ENCODE data around the gene SACM1L. TPM values are rescaled to one million over a fixed set of nuclear protein-coding genes. Genes with fewer than 3 reads are reported as not detected.

SACM1L gene
- total RNA-seq, 1 experiment from 2014 or later: 79.6 TPM

- TF ChIP-seq CDX4 (CRISPR knock-in tag; IDR thresholded peaks at IDR 0.05; ENCODE audit: borderline replicate concordance) (no peak), AFF4 (CRISPR knock-in tag; IDR thresholded peaks at IDR 0.05; ENCODE audit: borderline replicate concordance) (no peak), JAZF1 (CRISPR knock-in tag; IDR thresholded peaks at IDR 0.05) (no peak), ERG (CRISPR knock-in tag; IDR thresholded peaks at IDR 0.05) (no peak), ZSCAN18 (CRISPR knock-in tag; IDR thresholded peaks at IDR 0.05) (no peak), TEAD4 (CRISPR knock-in tag; IDR thresholded peaks at IDR 0.05) (no peak), HMGA2 (CRISPR knock-in tag; IDR thresholded peaks at IDR 0.05) (no peak), ZNF263 (CRISPR knock-in tag; IDR thresholded peaks at IDR 0.05; ENCODE audit: low read depth) (no peak)
- DNase-seq (ENCODE audit: low spot score) (no peak), ATAC-seq (no peak)
- Mint-ChIP-seq H3K9me3 (peaks cover 26% of the 10 kb centered on the region), H3K27ac (no peak overlapping the region), H3K4me3 (no peak overlapping the region), H3K4me1 (peaks cover 15% of the 10 kb centered on the region), H3K27me3 (ENCODE audit: low read depth) (peaks cover 41% of the 10 kb centered on the region), H3K36me3 (peaks cover 15% of the 10 kb centered on the region)
- POLR2A ChIA-PET: no interaction called here
- CTCF ChIA-PET: interaction anchor here (1.4 kb wide), 1 partner anchor 9 kb away, joined by 3 read pairs; no protein-coding TSS in a partner anchor
Observed at GRCh38 chr3:45792036-45792435, 102.8 kb downstream of the SACM1L start.

GRCh38 chr3:45792516-45793172 lies 103.4 kb downstream of the SACM1L start:
- DNase-seq (ENCODE audit: low spot score) (no peak), ATAC-seq (no peak)
- Mint-ChIP-seq H3K9me3 (peaks cover 23% of the 10 kb centered on the region), H3K27me3 (ENCODE audit: low read depth) (peaks cover 47% of the 10 kb centered on the region), H3K4me1 (peaks cover 15% of the 10 kb centered on the region), H3K4me3 (no peak overlapping the region), H3K27ac (no peak overlapping the region), H3K36me3 (peaks cover 15% of the 10 kb centered on the region)
- ChIA-PET POLR2A (no interaction called here), CTCF (interaction anchor here (1.4 kb wide), 1 partner anchor 9 kb away, joined by 3 read pairs; no protein-coding TSS in a partner anchor)
- TF ChIP-seq RORB (CRISPR knock-in tag; IDR thresholded peaks at IDR 0.05) (no peak), ATF6 (CRISPR knock-in tag; IDR thresholded peaks at IDR 0.05) (no peak), ETV6 (CRISPR knock-in tag; IDR thresholded peaks at IDR 0.05) (no peak), USF2 (CRISPR knock-in tag; IDR thresholded peaks at IDR 0.05) (no peak), ATF2 (CRISPR knock-in tag; IDR thresholded peaks at IDR 0.05; ENCODE audit: borderline replicate concordance, low read depth) (no peak), PREB (CRISPR knock-in tag; IDR thresholded peaks at IDR 0.05; ENCODE audit: borderline replicate concordance) (no peak), ZNF532 (CRISPR knock-in tag; IDR thresholded peaks at IDR 0.05; ENCODE audit: borderline replicate concordance) (no peak)
